HG02642 (cell line): ENCODE measurements around the gene MMP10.
"Not testable (repeated sequence)": the region's sequence is repeated elsewhere in the genome, so short reads cannot be mapped to it uniquely, and the experiment has no call there.

Source experiments
- ATAC-seq: cut with Tn5 transposase; IDR thresholded peaks from one replicate; pipeline ENCODE4 v1.9.1; 2021; ENCODE audit warnings: mild to moderate bottlenecking; ENCODE audit not compliant: unreplicated experiment, poor library complexity

Gene MMP10

DNA sequence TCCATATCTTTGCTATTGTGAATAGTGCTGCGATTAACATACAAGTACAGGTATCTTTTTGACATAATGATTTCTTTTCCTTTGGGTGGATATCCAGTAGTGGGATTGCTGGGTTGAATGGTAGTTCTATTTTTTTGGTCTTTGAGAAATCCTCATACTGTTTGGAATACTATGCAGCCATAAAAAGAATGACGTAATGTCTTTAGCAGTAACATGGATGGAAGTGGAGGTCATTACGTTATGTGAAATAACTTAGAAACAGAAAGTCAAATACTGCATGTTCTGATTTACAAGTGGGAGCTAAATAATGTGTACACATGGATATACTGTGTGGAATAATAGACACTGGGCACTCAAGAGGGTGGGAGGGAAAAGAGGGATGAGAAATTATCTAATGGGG lies 4.0 kb upstream of the MMP10 start:
- no peak for ATAC-seq

DNA sequence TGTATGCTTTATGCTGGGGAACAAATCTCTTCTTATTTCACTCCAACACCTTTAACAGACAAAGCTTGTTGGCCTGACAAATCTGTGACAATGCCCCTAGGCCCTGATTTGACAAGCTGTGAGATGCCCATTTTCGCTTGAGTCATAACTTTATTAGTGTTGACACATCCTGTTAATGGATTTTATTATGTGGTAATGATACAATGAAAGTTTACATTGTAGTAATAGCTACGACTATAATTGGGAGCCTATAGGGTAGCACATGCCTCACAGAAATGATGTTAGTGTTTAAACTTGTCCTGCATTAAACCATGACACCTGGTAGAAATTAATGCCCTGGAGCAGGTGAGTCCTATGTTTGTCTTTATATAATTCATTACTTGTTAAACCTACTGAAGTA lies 3.3 kb upstream of the MMP10 start:
- ATAC-seq, result no peak

DNA sequence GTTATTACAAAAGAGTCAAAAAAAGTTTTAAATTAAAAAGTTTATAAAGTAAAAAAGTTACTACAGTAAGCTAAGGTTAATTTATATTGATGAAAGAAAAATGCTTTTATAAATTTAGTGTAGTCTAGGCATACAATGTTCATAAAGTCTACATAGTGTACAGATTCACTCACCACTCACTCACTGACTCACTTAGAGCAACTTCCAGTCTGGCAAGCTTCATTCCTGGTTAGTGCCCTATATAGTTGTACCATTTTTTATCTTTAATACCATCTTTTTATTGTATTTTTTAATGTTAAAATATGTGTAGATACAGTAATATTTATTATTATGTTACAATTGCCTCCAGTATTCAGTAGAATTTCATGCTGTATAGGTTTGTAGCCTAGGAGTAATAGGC lies 2.6 kb upstream of the MMP10 start:
- ATAC-seq, result no peak

DNA sequence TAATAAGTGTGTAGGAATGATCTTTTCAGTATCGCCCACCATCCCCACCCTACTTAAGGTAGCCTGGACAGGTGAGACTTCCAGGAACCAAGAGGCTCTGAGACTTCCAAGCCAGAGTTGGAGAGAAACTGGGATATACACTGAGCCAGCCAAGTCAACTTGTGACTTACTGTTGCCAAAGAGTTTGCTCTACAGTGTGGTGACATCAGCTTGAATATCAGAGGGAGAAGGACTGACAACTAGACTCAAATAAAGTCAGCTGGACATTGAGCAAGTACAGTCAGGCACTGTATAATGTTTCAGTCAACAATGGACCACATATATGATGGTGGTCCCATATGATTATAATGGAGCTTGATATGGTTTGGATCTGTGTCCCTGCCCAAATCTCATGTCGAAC lies 1.2 kb upstream of the MMP10 start:
- ATAC-seq, result no peak

DNA sequence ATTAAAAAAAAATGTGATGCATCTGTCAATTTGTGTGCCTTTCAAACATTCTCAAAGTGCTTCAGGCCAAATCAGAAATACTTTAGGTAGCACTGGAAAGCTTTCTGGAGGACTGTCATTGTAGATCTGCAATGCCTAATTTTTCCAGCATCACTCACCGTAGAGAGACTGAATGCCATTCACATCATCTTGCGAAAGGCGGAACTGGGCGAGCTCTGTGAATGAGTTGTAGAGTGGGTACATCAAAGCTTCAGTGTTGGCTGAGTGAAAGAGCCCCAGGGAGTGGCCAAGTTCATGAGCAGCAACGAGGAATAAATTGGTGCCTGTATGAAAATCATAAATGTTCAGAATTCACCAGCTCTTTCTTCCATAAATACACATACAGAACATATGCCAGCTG lies 4.0 kb downstream of the MMP10 start:
- ATAC-seq, result no peak

DNA sequence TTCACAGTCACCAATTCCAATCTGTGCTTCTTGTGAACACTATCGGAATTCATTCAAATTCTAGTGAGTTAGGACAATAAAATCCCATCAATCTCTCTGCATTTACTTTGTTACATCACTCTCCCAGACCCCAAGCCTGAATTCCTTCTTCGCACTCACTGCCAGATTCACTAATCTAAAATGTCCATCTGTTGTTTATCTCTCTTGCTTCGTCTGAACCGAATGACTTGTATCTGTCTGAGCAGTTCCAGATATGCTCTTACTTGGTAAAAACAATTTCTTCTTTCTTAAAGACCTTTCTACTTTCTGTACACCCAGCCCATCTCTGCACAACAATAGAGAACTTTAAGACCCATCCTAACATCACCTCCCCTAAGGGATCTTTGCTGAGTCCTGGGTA lies 7.0 kb downstream of the MMP10 start:
- no peak for ATAC-seq

DNA sequence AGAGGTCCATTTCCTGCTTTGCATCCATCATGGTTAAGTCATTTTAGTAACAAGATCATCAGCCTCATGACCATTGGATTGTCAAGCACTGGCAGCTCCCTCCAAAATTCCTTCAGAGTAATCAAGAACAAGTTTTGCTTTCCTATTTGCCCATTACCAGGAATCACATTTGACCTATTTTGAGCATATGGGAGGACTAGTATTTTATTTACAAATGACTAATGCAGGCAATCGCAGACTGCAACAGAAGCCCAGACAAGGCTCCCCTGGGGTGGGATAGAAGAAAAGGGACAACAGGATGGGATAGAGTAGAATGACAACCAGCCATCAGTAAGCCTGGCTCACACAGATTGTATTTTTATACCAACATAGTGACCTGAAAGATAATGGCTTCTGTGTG lies 9.1 kb downstream of the MMP10 start:
- no peak for ATAC-seq

DNA sequence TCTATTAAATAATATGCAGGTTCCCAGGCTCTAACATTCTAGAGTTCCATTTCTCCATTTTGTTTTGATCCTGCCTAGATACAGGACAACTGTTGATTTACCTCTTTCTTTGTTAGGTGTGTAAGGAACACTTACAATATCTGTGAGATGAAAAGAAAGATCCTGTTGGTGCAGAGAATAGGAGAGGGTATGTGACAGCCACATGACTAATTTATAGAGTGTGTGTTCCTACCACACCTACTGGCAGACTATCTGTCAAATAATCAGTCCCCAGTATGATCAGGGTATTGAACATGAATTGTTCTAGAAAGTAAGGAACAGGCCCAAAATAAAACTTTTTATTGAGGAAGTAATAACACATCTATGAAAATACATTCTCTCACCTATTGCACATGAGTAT lies 10.2 kb downstream of the MMP10 start:
- no peak for ATAC-seq

DNA sequence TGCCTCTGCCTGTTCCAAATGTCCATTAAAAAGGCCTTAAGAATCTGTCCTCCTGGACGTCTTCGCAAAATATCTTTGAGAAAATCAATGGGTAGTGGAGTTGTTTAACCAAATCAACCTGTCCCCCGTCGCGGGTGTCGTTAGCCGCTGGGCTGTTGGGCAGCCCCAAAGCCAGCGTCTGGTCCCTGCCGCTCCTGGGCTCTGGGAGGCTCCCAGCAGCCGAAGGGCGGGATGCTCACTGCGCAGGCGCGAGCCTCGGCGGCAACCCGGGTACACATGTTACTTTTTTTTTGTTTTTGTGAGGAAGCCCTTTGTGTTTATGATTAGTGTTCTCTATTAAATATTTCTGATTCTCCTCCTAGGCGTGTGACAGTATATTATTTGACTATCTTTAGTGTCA lies 12.6 kb downstream of the MMP10 start:
- ATAC-seq, result no peak

DNA sequence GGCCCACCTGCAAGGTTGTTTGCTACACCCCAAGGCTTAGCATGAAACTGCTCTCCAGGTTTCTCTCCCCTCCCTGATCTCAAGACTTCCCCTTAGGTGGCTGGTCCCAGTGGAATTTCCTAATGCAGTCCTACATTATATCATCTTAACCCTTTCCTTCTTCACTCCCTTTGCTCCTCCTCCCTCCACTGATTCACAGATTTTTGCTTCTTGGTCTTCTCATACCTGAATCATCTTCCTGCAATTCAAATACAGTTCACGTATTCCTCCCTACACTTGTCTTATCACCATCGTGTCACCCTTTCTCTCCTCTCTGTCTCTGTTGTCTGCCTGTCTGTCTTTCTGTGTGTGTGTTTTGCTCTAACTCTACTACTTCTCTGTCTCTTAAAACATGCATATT lies 17.0 kb downstream of the MMP10 start:
- ATAC-seq, result no peak

DNA sequence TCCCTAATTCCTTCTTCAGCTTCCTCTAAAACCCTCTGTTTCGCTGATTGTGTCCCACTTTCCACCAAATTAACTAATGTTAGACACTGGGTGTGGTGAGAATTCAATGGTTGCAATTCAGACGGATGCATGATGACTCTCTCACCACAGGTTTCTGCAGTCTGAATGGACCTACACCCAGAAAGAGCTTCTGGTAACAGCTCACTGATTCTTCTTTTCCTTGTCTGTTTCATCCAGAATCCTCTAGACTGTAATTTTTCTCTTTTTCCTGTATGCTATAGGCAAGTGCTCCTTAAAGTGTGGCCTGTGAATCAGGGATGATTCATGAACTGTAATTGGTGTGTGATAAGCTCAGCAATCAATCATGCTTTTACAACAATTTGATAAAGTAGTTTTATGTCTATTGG lies 18.1 kb downstream of the MMP10 start:
- ATAC-seq, result no peak

DNA sequence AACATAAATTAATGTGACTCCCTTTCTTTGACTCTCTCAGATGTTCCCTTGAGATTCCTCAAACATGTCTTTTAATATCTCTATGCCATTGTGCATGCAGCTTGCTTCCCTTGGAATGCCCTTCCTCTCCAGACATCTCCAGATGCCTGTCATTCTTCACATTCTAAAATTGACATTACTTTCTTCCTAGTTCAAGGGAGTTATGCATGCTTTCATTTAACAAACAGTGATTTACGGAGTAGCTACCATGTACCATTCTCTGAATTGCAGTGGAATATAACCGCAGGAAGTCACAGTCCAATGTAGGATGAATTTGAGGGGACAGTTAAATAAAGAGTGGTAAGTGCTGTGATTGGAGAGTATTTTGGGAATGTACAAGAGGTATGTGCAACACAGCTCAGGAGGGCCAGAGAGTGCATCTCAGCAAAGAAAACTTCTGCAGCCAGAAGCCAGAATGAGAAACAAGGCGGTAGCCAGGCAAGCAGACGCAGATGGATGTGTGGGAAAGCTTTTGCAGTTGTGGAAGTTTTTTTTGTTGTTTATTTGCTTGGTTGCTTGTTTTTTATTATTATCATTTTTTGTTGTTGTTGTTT lies 18.7 kb downstream of the MMP10 start:
- no peak for ATAC-seq

DNA sequence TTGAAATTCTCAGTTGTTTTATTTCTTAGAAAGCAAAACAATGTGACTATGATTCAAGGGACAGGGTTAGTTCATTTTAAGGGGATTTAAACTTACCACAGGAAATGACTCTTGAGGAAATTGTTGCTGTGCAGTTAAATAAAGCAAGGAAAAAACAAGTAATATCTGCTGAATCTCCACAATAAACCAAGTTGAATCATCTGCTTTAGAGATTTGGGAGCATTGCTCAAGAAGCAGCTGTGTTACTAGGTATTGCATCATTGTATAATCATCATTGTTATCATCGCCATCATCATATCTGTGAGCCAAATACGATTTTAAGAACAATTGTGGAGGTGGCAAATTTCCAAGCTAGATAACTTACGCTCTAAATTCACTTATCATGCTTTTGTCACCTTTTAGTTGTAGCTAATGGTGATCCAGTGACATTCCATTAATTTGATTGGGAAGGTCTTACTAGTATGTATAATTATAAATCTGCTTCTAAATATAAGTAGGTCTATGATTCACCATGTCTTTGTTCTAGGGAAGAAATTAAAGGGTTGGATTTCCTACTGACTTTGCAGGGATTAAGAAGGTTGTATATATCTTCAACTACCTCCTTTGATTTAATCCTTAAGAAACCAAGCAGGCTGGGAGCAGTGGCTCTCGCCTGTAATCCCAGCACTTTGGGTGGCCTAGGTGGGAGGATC lies 19.9 kb downstream of the MMP10 start:
- ATAC-seq, result no peak

DNA sequence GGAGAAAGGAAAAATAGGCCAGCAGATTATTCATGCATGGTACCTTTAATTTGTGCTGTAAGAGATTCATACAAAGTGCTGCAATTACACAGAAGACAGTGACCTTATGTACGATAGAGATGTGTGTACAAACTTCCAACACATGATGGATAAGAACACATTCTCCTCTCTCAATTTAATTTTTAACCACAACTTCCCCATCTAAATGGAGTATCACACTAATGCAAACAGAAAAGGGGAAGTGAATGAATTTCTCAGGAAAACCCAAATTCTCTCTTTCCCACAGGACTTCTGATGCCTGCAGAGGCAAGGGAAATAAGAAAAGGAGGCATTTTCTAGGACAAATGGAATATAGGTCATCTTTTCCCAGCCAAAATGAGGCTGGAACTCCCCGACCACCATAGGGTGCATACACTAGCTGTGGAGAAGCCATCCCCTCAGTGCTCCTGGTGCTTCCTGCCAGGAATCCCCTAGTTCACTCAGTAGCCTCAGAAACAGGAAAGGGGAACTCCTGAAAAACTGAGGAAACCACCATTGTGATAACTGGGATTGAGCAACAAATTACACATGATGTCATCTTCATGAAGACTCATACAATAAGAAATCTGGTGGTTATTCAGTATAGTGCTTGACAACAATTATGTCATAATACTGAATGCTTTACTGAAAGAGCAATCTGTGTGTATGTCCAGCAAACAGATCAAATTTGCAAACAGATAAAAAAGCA lies 22.4 kb downstream of the MMP10 start:
- no peak for ATAC-seq

DNA sequence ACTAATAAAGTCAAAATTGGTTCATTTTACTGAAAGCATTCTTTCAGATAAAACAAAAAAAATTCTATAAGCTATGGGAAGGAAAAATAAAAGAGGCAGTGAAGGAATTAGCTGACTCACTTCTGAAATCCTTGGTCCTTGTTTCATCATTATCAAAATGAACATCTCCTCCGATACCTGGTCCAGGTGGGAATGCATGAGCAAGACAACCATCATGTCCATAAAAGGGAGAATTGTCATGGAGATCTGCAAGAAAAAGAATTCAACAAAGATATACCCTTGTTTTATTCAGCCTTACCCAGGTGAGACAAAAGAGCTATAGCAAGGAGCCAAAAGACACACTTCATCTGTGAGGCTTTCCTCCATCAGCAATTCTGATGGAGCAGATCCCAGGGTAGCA lies 27.2 kb downstream of the MMP10 start:
- ATAC-seq, result no peak

DNA sequence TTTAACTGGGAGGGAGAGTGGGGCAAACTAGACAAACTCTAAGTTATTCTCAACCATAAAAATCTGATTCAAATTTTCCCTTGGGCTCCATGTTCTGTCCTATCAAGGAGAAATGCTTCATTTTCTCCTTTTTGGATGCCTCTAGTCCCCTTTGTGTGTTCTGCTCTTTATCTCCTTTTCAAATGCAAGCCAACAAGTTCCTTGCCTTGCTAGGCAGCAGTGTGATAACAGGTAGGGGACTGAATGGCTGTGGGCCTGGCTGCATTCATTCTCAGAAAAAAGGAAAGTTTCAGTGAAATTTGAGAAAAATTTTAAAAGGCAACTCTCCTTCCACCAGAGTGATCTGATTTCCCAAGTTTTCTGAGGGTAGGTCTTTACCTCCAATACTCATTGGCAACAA lies 28.8 kb downstream of the MMP10 start:
- no peak for ATAC-seq

DNA sequence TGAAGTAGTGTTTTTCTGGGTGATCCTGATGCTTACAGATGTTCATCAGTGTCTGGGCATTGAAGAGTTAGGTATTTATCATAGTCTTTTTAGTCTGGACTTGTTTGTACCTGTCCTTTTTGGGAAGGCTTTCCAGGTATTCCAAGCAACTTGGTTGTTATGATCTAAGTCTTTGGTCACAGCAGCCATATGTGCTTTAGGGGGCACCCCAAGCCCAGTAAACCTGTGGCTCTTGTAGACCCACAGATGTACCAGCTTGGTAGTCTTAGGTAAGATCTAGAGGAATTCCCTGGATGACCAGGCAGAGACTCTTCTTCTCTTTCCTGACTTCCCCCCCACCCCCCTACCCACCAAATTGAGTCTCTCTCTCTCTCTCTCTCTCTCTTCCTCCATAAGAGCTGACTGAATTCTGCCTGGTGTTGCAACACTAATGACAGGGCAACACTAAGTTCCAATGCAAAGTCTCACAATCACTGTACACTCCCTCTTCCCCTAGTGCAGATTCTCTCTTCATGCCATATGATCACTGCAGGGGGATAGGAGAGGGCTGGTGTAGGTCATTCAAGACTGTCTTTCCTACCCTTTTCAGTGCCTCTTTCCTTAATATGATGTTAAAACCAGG lies 31.2 kb downstream of the MMP10 start:
- ATAC-seq, result no peak

DNA sequence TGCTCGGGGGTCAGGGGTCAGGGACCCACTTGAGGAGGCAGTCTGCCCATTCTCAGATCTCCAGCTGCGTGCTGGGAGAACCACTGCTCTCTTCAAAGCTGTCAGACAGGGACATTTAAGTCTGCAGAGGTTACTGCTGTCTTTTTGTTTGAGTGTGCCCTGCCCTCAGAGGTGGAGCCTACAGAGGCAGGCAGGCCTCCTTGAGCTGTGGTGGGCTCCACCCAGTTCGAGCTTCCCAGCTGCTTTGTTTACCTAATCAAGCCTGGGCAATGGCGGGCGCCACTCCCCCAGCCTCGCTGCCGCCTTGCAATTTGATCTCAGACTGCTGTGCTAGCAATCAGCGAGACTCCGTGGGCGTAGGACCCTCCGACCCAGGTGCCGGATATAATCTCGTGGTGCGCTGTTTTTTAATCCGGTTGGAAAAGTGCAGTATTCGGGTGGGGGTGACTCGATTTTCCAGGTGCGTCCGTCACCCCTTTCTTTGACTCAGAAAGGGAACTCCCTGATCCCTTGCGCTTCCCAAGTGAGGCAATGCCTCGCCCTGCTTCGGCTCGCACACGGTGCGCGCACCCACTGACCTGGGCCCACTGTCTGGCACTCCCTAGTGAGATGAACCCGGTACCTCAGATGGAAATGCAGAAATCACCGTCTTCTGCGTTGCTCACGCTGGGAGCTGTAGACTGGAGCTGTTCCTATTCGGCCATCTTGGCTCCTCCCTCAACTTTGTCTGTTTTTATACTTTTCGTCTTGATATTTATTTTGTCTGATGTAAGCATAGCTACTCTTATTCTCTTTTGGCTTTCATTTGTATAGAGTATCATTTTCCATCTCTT lies 33.5 kb downstream of the MMP10 start:
- not testable (repeated sequence) for ATAC-seq

DNA sequence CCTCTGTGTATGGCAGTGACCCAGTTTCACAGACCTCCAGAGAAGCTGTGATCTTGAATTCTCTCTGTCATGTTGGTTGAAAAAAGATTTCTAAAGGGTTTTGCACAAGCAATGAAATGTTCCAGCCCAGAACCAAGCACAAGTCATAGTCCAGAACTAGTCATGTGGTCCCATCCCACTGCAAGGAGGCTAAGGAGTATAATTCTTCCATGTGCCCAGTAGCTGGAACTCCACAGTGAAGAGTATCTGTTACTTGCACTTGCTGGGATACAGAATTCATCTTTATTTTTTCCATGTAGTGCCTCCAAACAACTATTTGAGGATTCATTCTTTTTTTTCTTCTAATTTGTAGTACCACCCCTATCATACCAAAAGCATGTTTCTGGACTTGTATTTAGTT lies 45.8 kb downstream of the MMP10 start:
- ATAC-seq, result no peak

DNA sequence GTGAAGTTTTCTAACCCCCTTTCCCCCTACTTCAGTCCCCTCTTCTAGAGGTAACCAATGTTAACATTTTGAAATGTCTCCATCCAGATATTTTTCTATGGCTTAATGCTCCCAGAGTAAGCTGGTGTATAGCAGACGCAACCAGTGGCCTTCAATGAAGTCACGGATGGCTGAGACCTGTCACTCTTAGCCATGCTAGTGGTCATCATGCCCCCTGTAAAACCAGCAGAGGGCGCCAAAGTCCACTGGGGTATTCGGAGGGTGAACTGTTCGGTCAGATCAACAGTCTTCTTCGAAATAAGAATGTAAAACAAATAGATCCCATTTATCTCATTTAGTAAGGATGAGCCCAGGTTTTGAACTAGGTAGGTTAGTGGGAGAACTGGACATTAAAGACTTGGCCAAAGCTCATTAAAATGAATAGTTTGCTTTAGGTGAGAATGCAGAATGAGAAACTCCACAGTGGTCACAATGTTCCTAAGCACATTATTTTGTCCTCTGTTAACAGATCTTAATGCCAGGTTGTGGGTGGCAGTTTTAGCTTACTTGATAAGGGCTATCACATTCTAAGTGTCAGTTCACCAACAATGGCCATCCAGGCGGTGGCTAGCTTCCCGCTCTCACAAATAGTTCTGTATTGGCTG lies 47.1 kb downstream of the MMP10 start:
- peak; percentile 88 for ATAC-seq
